AG10803 (cell line): ENCODE results near the gene CRACR2A.

ENCODE experiments used
- DNase-seq: peaks from one replicate; pipeline ENCODE4 v3.0.0; 2010; ENCODE audit warnings: low read depth
- H3K4me3 ChIP-seq: 2 replicates; pipeline ENCODE4 v1.5.1; 2011; ENCODE audit warnings: mild to moderate bottlenecking, low read length, control low read depth
- TF ChIP-seq, protein P1 (sequence below): conservative IDR thresholded peaks from 2 replicates; pipeline ENCODE4 v1.5.1; 2011; ENCODE audit warnings: mild to moderate bottlenecking, low read length, control low read depth, inconsistent platforms

Gene CRACR2A

DNA sequence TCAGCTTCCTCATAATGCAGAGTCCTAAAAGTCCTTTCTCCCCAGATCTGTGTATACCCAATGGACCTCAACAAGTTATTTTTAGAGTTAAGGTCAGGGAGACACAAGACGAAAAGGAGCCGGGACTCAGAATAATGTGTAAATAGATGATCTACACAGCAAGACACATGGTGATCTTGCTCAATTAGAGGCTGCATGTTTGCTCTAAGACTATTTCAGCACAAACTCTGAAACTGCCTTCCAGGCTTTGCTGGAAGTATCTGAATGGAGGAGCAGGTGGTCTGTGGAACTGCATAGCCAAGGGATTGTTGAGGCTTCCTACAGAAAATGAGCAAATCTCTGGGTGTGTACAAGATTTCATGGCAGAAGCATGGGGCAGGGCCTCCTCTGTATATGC, 80.8 kb downstream of the CRACR2A start:
- TF ChIP-seq, protein P1, sequence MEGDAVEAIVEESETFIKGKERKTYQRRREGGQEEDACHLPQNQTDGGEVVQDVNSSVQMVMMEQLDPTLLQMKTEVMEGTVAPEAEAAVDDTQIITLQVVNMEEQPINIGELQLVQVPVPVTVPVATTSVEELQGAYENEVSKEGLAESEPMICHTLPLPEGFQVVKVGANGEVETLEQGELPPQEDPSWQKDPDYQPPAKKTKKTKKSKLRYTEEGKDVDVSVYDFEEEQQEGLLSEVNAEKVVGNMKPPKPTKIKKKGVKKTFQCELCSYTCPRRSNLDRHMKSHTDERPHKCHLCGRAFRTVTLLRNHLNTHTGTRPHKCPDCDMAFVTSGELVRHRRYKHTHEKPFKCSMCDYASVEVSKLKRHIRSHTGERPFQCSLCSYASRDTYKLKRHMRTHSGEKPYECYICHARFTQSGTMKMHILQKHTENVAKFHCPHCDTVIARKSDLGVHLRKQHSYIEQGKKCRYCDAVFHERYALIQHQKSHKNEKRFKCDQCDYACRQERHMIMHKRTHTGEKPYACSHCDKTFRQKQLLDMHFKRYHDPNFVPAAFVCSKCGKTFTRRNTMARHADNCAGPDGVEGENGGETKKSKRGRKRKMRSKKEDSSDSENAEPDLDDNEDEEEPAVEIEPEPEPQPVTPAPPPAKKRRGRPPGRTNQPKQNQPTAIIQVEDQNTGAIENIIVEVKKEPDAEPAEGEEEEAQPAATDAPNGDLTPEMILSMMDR: no peak
- no peak overlapping the region for H3K4me3 ChIP-seq
- DNase-seq: no peak

- H3K4me3 ChIP-seq: no peak overlapping the region
- TF ChIP-seq, protein P1: no peak
- no peak for DNase-seq
These were observed 81.4 kb downstream of the CRACR2A start for GRCh38 chr12:3671330-3672112.

DNA sequence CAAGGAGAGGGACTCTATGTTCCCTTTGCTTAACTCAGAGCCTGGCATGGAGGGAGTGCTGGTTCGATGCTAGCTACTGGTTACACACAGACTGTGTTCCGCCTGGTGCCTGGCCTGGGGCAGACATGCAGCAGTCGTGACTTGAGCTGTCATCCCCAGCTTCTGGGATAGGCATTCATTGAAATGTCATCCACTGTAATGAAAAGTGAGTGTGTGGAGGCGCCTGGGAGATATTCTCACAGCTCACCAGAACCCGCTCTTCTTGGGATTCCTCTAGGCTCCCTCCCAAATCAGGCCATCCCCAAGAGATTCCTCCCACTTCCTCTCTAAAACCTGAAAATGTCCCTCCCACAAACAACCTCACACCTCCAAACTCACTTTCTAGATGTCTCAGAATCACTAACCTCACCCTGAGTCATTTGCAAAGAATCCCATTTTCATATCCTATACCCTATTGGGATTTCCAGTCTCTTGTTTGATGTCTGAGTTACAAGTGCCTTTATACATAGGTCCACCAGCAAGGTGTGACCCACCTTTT, 82.8 kb downstream of the CRACR2A start:
- DNase-seq: no peak
- no peak overlapping the region for H3K4me3 ChIP-seq
- TF ChIP-seq, protein P1: no peak

- DNase-seq: no peak
- TF ChIP-seq, protein P1: no peak
- no peak overlapping the region for H3K4me3 ChIP-seq
These were observed 83.3 kb downstream of the CRACR2A start for GRCh38 chr12:3669594-3669993.

GRCh38 chr12:3668479-3669165, 84.3 kb downstream of the CRACR2A start:
- TF ChIP-seq, protein P1: no peak
- DNase-seq: no peak
- no peak overlapping the region for H3K4me3 ChIP-seq

DNA sequence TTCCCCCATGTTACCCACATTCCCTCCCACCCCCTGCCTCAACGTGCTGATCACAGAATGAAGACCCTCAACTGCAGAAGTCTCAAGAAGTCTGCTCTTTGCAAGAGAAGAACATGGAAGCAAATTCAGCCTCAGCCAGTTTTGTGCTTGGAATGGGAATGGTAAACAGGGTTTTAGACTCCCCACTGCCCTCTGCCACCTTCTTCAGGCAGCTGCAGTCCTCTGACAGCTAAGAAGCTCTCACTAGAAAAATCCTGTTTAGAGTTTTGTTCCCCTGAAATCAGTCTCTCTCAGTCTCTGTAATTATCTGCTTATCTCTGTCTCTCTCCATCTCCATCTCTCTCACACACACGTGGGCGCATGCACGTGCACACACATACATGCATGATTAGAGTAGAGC, 85.4 kb downstream of the CRACR2A start:
- DNase-seq: no peak
- no peak overlapping the region for H3K4me3 ChIP-seq
- TF ChIP-seq, protein P1: peak; percentile 7; the same call in 1 of the 2 replicates

GRCh38 chr12:3666441-3666840, 86.5 kb downstream of the CRACR2A start:
- DNase-seq: no peak
- no peak overlapping the region for H3K4me3 ChIP-seq
- TF ChIP-seq, protein P1: no peak
